Stimulated activated naive CD8-positive, alpha-beta T cell treated with anti-CD3 and anti-CD28 coated beads, Interleukin-15, Interleukin-2, amounts not matched to agents 100 ng/mL and 50 ng/mL, for 24 hours (primary cell): ENCODE results near the gene NHSL2.
"Not testable (repeated sequence)": the region's sequence is repeated elsewhere in the genome, so short reads cannot be mapped to it uniquely, and the experiment has no call there.

Source experiments
- H3K27ac Mint-ChIP-seq: one replicate; pipeline ENCODE4 v1.8.0; 2021; ENCODE audit warnings: mild to moderate bottlenecking, mixed read lengths
- H3K27me3 Mint-ChIP-seq: one replicate; pipeline ENCODE4 v1.8.0; 2021; ENCODE audit warnings: mixed read lengths
- H3K36me3 Mint-ChIP-seq: one replicate; pipeline ENCODE4 v1.8.0; 2021; ENCODE audit warnings: low read depth, mixed read lengths
- H3K4me1 Mint-ChIP-seq: one replicate; pipeline ENCODE4 v1.8.0; 2021; ENCODE audit warnings: low read depth, mixed read lengths
- H3K4me3 Mint-ChIP-seq: one replicate; pipeline ENCODE4 v1.8.0; 2021; ENCODE audit warnings: mild to moderate bottlenecking, mixed read lengths
- H3K9me3 Mint-ChIP-seq: one replicate; pipeline ENCODE4 v1.8.0; 2021; ENCODE audit warnings: mixed read lengths

NHSL2 gene

GRCh38 chrX:72146527-72146926 lies 235.9 kb downstream of the NHSL2 start:
- Mint-ChIP-seq H3K27me3 (peaks cover under 1% of the 10 kb centered on the region), H3K4me3 (no peak overlapping the region), H3K27ac (no peak overlapping the region), H3K9me3 (no peaks in the 10 kb centered on the region), H3K36me3 (no peaks in the 10 kb centered on the region), H3K4me1 (peaks cover 26% of the 10 kb centered on the region)

GRCh38 chrX:72158773-72159172 lies 248.1 kb downstream of the NHSL2 start:
- Mint-ChIP-seq H3K4me3 (no peak overlapping the region), H3K36me3 (no peaks in the 10 kb centered on the region), H3K27me3 (peaks cover 4% of the 10 kb centered on the region), H3K27ac (no peak overlapping the region), H3K9me3 (no peaks in the 10 kb centered on the region), H3K4me1 (no peaks in the 10 kb centered on the region)

- H3K4me1 Mint-ChIP-seq = no peaks in the 10 kb centered on the region
- H3K9me3 Mint-ChIP-seq = no peaks in the 10 kb centered on the region
- no peaks in the 10 kb centered on the region for H3K36me3 Mint-ChIP-seq
- no peak overlapping the region for H3K4me3 Mint-ChIP-seq
- no peak overlapping the region for H3K27ac Mint-ChIP-seq
- H3K27me3 Mint-ChIP-seq = peaks cover 4% of the 10 kb centered on the region
Measured at GRCh38 chrX:72159769-72160168, 249.1 kb downstream of the NHSL2 start.

- Mint-ChIP-seq H3K4me1 (peaks cover 9% of the 10 kb centered on the region), H3K4me3 (no peak overlapping the region), H3K9me3 (no peaks in the 10 kb centered on the region), H3K27ac (no peak overlapping the region), H3K27me3 (peaks cover 4% of the 10 kb centered on the region), H3K36me3 (no peaks in the 10 kb centered on the region)
Measured at GRCh38 chrX:72165551-72165950, 254.9 kb downstream of the NHSL2 start.

GRCh38 chrX:72169008-72169728 lies 258.5 kb downstream of the NHSL2 start:
- no peaks in the 10 kb centered on the region for H3K9me3 Mint-ChIP-seq
- no peak overlapping the region for H3K27ac Mint-ChIP-seq
- peak overlapping the region; percentile 72 for H3K4me3 Mint-ChIP-seq
- no peaks in the 10 kb centered on the region for H3K27me3 Mint-ChIP-seq
- H3K36me3 Mint-ChIP-seq = no peaks in the 10 kb centered on the region
- H3K4me1 Mint-ChIP-seq = peaks cover 9% of the 10 kb centered on the region

- H3K9me3 Mint-ChIP-seq, H3K27me3 Mint-ChIP-seq, H3K4me3 Mint-ChIP-seq, H3K4me1 Mint-ChIP-seq, H3K27ac Mint-ChIP-seq, H3K36me3 Mint-ChIP-seq: not testable (repeated sequence)
Measured at GRCh38 chrX:72176289-72176688, 265.6 kb downstream of the NHSL2 start.

GRCh38 chrX:72176981-72177380 lies 266.3 kb downstream of the NHSL2 start:
- Mint-ChIP-seq H3K36me3 (no peaks in the 10 kb centered on the region), H3K4me1 (peaks cover 9% of the 10 kb centered on the region), H3K4me3 (no peak overlapping the region), H3K27me3 (no peaks in the 10 kb centered on the region), H3K27ac (no peak overlapping the region), H3K9me3 (no peaks in the 10 kb centered on the region)

- peaks cover 13% of the 10 kb centered on the region for H3K4me1 Mint-ChIP-seq
- no peak overlapping the region for H3K27ac Mint-ChIP-seq
- no peaks in the 10 kb centered on the region for H3K9me3 Mint-ChIP-seq
- H3K4me3 Mint-ChIP-seq = no peak overlapping the region
- H3K36me3 Mint-ChIP-seq = peaks cover 5% of the 10 kb centered on the region
- no peaks in the 10 kb centered on the region for H3K27me3 Mint-ChIP-seq
Measured at GRCh38 chrX:72180539-72180938, 269.9 kb downstream of the NHSL2 start.

GRCh38 chrX:72181178-72182125 lies 270.8 kb downstream of the NHSL2 start, which contains the start of gene PIN4:
PIN4 (plus strand) TSS chrX:72181757; CDS start chrX:72181786, 29 bp downstream.
- Mint-ChIP-seq H3K27me3 (no peaks in the 10 kb centered on the region), H3K4me1 (peaks cover 13% of the 10 kb centered on the region), H3K9me3 (no peaks in the 10 kb centered on the region), H3K4me3 (no peak within 1 kb of the TSS), H3K36me3 (peaks cover 5% of the 10 kb centered on the region), H3K27ac (no peak within 1 kb of the TSS)

GRCh38 chrX:72182924-72183323 lies 272.3 kb downstream of the NHSL2 start:
- no peaks in the 10 kb centered on the region for H3K9me3 Mint-ChIP-seq
- peaks cover 5% of the 10 kb centered on the region for H3K36me3 Mint-ChIP-seq

GRCh38 chrX:72201836-72202536 lies 291.3 kb downstream of the NHSL2 start:
- H3K27ac Mint-ChIP-seq = no peak overlapping the region
- no peak overlapping the region for H3K4me3 Mint-ChIP-seq
- no peaks in the 10 kb centered on the region for H3K4me1 Mint-ChIP-seq
- H3K36me3 Mint-ChIP-seq = peaks cover 25% of the 10 kb centered on the region
- H3K27me3 Mint-ChIP-seq = no peaks in the 10 kb centered on the region
- H3K9me3 Mint-ChIP-seq = no peaks in the 10 kb centered on the region

More at GRCh38 chrX:72182924-72183323, 272.3 kb downstream of the NHSL2 start:
- H3K27ac Mint-ChIP-seq = no peak overlapping the region
- no peaks in the 10 kb centered on the region for H3K27me3 Mint-ChIP-seq
- no peak overlapping the region for H3K4me3 Mint-ChIP-seq
- peaks cover 13% of the 10 kb centered on the region for H3K4me1 Mint-ChIP-seq
